Esophagus squamous epithelium (tissue), 4 donors: ENCODE measurements around the gene SWSAP1.

Experiments
- CTCF ChIP-seq, 6 experiments: fragments of 450-650 bp in 4 of 6; fragments of 200-600 bp in 2 of 6; sonication (generic) in 2 of 6; IDR thresholded peaks; one replicate each; pipeline ENCODE4 v1.5.1; 2016 to 2019; ENCODE audit warnings: antibody characterized with exemption in 6 of 6, mild to moderate bottlenecking in 4 of 6, moderate library complexity in 4 of 6
- POLR2A ChIP-seq, 4 donors: fragments of 450-650 bp; IDR thresholded peaks; one replicate each; pipeline ENCODE4 v1.6.1; 2017; ENCODE audit warnings: antibody characterized with exemption in 4 of 4, mild to moderate bottlenecking in 4 of 4, moderate library complexity in 3 of 4

- TF ChIP-seq CTCF (IDR thresholded peaks at IDR 0.05) (no peak), POLR2A (IDR thresholded peaks at IDR 0.05) (no peak)
These were observed 42.0 kb downstream of the SWSAP1 start for GRCh38 chr19:11416346-11417052.
